ENCODE results near the gene MIPOL1. TPM values are rescaled to one million over a fixed set of nuclear protein-coding genes. Genes with fewer than 3 reads are reported as not detected.
"Not testable (repeated sequence)": the region's sequence is repeated elsewhere in the genome, so short reads cannot be mapped to it uniquely, and the experiment has no call there.

Gene MIPOL1
- total RNA-seq, 1 donor from 2014 or later, result 8.9 TPM

DNA sequence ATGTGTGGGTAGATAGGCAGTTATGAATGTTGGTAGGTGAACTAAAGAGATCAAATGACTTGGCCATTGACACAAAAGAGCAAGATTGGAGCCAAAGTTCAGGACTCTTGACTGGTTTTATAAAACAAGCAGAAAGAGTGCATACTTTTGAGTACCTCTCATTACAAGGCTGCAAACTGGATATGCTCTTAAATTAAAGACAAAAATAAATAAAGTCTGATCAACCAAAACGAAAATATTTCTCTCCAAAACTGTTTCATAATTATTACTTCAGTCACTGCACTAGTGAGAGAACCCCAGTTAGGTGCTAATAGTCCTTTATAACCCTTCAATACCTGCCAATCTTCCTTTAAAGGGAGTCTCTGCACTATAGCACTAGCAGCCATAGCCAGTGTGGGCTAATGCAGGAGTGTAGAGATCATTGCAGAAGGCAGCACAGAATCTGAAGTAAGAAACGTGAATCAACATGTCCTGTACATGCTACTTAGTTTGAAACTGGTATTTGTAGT lies 250.2 kb downstream of the MIPOL1 start:
- Histone ChIP-seq H3K4me3 (no peak overlapping the region), H3K27me3 (ENCODE audit: low read depth) (no peaks in the 10 kb centered on the region), H3K9me3 (replicated peaks) (peaks cover 6% of the 10 kb centered on the region), H3K27ac (replicated peaks) (no peak overlapping the region), H3K36me3 (no peaks in the 10 kb centered on the region), H3K4me1 (no peaks in the 10 kb centered on the region)
- TF ChIP-seq, protein P1, sequence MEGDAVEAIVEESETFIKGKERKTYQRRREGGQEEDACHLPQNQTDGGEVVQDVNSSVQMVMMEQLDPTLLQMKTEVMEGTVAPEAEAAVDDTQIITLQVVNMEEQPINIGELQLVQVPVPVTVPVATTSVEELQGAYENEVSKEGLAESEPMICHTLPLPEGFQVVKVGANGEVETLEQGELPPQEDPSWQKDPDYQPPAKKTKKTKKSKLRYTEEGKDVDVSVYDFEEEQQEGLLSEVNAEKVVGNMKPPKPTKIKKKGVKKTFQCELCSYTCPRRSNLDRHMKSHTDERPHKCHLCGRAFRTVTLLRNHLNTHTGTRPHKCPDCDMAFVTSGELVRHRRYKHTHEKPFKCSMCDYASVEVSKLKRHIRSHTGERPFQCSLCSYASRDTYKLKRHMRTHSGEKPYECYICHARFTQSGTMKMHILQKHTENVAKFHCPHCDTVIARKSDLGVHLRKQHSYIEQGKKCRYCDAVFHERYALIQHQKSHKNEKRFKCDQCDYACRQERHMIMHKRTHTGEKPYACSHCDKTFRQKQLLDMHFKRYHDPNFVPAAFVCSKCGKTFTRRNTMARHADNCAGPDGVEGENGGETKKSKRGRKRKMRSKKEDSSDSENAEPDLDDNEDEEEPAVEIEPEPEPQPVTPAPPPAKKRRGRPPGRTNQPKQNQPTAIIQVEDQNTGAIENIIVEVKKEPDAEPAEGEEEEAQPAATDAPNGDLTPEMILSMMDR (IDR thresholded peaks at IDR 0.05; ENCODE audit: borderline replicate concordance), result no peak
- intact Hi-C loops (cut with micrococcal nuclease), result no loop called here
- DNase-seq, result no peak

GRCh38 chr14:37452323-37452722 lies 254.6 kb downstream of the MIPOL1 start:
- no peaks in the 10 kb centered on the region for H3K9me3 ChIP-seq (replicated peaks)
- H3K27ac ChIP-seq (replicated peaks), result no peak overlapping the region
- no peak overlapping the region for H3K4me3 ChIP-seq
- TF ChIP-seq, protein P1 (IDR thresholded peaks at IDR 0.05; ENCODE audit: borderline replicate concordance), result no peak
- no peaks in the 10 kb centered on the region for H3K4me1 ChIP-seq
- no peaks in the 10 kb centered on the region for H3K36me3 ChIP-seq
- intact Hi-C loops (cut with micrococcal nuclease), result no loop called here
- no peak for DNase-seq
- no peaks in the 10 kb centered on the region for H3K27me3 ChIP-seq (ENCODE audit: low read depth)

DNA sequence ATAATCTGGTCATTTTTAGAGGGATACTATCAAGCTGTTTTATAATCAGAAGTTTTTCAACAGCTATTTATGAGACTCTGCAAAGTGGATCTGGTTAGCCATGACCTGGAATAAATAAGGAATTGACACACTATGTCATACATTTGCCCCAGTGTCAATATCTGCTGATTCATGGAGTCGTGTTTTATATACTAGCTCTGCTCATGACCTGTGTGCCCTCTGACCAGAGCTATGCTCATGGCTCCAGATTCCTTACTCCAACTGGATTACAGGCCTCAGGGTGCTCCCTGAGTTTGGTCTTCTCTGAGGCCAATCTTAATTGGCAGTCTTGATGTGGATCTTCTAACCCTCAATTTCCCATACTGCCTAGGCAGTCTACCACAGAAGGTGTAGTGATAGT lies 256.2 kb downstream of the MIPOL1 start:
- H3K9me3 ChIP-seq (replicated peaks), result no peaks in the 10 kb centered on the region
- H3K27me3 ChIP-seq (ENCODE audit: low read depth), result no peaks in the 10 kb centered on the region
- no peak for DNase-seq
- no peaks in the 10 kb centered on the region for H3K4me1 ChIP-seq
- TF ChIP-seq, protein P1 (IDR thresholded peaks at IDR 0.05; ENCODE audit: borderline replicate concordance), result no peak
- no peaks in the 10 kb centered on the region for H3K36me3 ChIP-seq
- H3K4me3 ChIP-seq, result no peak overlapping the region
- H3K27ac ChIP-seq (replicated peaks), result no peak overlapping the region
- intact Hi-C loops (cut with micrococcal nuclease), result no loop called here

DNA sequence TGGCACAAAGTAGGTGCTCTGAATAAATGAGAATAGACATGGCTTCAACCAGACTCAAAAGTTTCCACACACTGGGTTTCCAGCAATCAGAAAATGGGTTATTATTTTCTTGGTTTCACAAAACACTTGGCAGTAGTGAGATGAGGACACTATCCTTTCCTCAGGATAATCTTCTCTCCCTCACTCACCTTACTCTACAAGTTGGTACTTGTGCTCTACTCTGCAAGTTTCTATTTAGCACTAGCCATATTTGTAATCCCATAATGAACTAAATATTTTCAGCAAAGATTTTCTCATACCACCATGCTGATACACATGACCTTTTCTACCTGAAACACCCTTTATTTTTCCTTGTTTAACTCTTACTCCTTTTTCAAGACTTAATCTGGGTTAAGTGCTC lies 259.6 kb downstream of the MIPOL1 start:
- intact Hi-C loops (cut with micrococcal nuclease), result no loop called here
- Histone ChIP-seq H3K4me1 (no peaks in the 10 kb centered on the region), H3K27me3 (ENCODE audit: low read depth) (no peaks in the 10 kb centered on the region), H3K9me3 (replicated peaks) (peaks cover 29% of the 10 kb centered on the region), H3K36me3 (no peaks in the 10 kb centered on the region), H3K4me3 (no peak overlapping the region), H3K27ac (replicated peaks) (no peak overlapping the region)
- no peak for DNase-seq
- TF ChIP-seq, protein P1 (IDR thresholded peaks at IDR 0.05; ENCODE audit: borderline replicate concordance), result no peak

- intact Hi-C loops (cut with micrococcal nuclease); H3K36me3 ChIP-seq; H3K4me3 ChIP-seq; H3K27ac ChIP-seq (replicated peaks); H3K27me3 ChIP-seq (ENCODE audit: low read depth); H3K4me1 ChIP-seq; DNase-seq: not testable (repeated sequence)
- H3K9me3 ChIP-seq (replicated peaks), result peaks cover 36% of the 10 kb centered on the region
Observed at GRCh38 chr14:37462426-37462825, 264.7 kb downstream of the MIPOL1 start.

DNA sequence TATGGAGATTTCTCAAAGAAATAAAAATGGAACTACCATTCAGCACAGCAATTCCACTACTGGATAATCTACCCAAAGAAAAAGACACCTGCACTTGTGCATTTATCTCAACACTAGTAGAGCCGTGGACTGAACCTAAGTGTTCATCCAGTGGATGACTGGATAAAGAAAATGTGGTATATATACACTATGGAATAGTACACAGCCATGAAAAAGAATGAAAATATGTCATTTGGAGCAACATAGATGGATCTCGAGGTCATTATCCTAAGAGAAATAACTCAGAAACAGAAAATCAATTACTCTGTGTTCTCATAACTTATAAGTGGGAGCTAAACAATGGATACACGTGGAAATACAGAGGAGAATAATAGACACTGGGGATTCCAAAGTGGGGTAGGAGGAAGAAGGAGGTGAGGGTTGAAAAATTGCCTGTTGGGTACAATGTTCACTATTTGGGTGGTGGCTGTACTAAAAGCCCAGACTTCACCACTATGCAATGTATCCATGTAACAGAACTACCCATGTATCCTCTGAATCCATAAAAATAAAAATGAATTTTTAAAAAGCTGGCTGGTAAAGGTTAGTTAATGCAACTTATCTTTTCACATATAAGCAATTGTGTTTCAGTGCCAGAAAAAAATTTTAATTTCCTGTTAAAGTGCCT lies 266.6 kb downstream of the MIPOL1 start:
- no peak for DNase-seq
- no peaks in the 10 kb centered on the region for H3K4me1 ChIP-seq
- no peaks in the 10 kb centered on the region for H3K27me3 ChIP-seq (ENCODE audit: low read depth)
- H3K4me3 ChIP-seq, result no peak overlapping the region
- TF ChIP-seq, protein P1 (IDR thresholded peaks at IDR 0.05; ENCODE audit: borderline replicate concordance), result no peak
- H3K9me3 ChIP-seq (replicated peaks), result peaks cover 34% of the 10 kb centered on the region
- intact Hi-C loops (cut with micrococcal nuclease), result no loop called here
- H3K27ac ChIP-seq (replicated peaks), result no peak overlapping the region
- H3K36me3 ChIP-seq, result no peaks in the 10 kb centered on the region
